IMR-90 (cell line): ENCODE measurements around the gene LRPAP1. TPM values are rescaled to one million over a fixed set of nuclear protein-coding genes. Genes with fewer than 3 reads are reported as not detected.

ENCODE experiments used
- ATAC-seq: fragments of 200-7000 bp; cut with Tn5 transposase; 2 replicates; pipeline ENCODE4 v1.9.1; 2020; ENCODE audit warnings: low read depth, mild to moderate bottlenecking, moderate library complexity
- BruUV-seq: library from RNA; stranded (reverse); fragments of 400-500 nt; replicated peaks from 2 replicates; lab custom pipeline; 2021; lab: Mats Ljungman, UMichigan
- CTCF ChIA-PET: fragments of 300-600 bp; formaldehyde crosslinking; extraction: SDS; loops from one replicate; lab custom pipeline; 2021; ENCODE audit warnings: antibody characterized with exemption; lab: Yijun Ruan, JAX
- POLR2A ChIA-PET: fragments of 300-600 bp; sonication (Branson Sonifier 250); formaldehyde crosslinking; loops from one replicate; lab custom pipeline; 2022; ENCODE audit warnings: antibody characterized with exemption; ENCODE audit not compliant: unreplicated experiment; lab: Charles Lee
- DNase-seq: peaks from one replicate; pipeline ENCODE4 v3.0.0; 2013
- H2AFZ ChIP-seq: replicated peaks from 2 replicates; pipeline ENCODE3; 2013; ENCODE audit warnings: low read length, mild to moderate bottlenecking; ENCODE audit not compliant: poor library complexity
- H2AK5ac ChIP-seq: 2 replicates; pipeline ENCODE4 v1.6.1; 2013; ENCODE audit warnings: low read depth, low read length, inconsistent platforms
- H2AK9ac ChIP-seq: replicated peaks from 2 replicates; pipeline ENCODE3; 2013; ENCODE audit warnings: mild to moderate bottlenecking, low read depth, low read length, moderate library complexity; ENCODE audit not compliant: poor library complexity
- H2BK120ac ChIP-seq: 2 replicates; pipeline ENCODE4 v1.6.1; 2013; ENCODE audit warnings: low read depth, low read length, inconsistent platforms
- H2BK15ac ChIP-seq: 3 replicates; pipeline ENCODE4 v1.6.1; 2013; ENCODE audit warnings: low read depth, low read length, inconsistent platforms
- H2BK20ac ChIP-seq: 2 replicates; pipeline ENCODE4 v1.6.1; 2013; ENCODE audit warnings: low read depth, mild to moderate bottlenecking, inconsistent platforms, low read length, moderate library complexity
- H2BK5ac ChIP-seq: 2 replicates; pipeline ENCODE4 v1.6.1; 2013; ENCODE audit warnings: mild to moderate bottlenecking, low read depth, low read length, inconsistent platforms; ENCODE audit not compliant: poor library complexity, severe bottlenecking
- H3K14ac ChIP-seq: replicated peaks from 2 replicates; pipeline ENCODE4 v1.6.1; 2013; ENCODE audit warnings: low read depth, low read length, inconsistent platforms
- H3K18ac ChIP-seq: 2 replicates; pipeline ENCODE4 v1.6.1; 2013; ENCODE audit warnings: low read depth, low read length, control low read depth
- H3K23ac ChIP-seq: 2 replicates; pipeline ENCODE4 v1.6.1; 2013; ENCODE audit warnings: low read depth, low read length, inconsistent platforms
- H3K27ac ChIP-seq: 2 replicates; pipeline ENCODE4 v1.5.1; 2013; ENCODE audit warnings: mild to moderate bottlenecking, control low read depth, low read length; ENCODE audit not compliant: insufficient read depth
- H3K27me3 ChIP-seq: 2 replicates; pipeline ENCODE4 v1.6.1; 2013; ENCODE audit warnings: low read length; ENCODE audit not compliant: control insufficient read depth, insufficient read depth
- H3K36me3 ChIP-seq: 2 replicates; pipeline ENCODE4 v1.6.1; 2013; ENCODE audit warnings: low read length, mixed read lengths; ENCODE audit not compliant: control insufficient read depth, insufficient read depth
- H3K4ac ChIP-seq: 2 replicates; pipeline ENCODE4 v1.6.1; 2013; ENCODE audit warnings: low read depth, low read length, inconsistent platforms
- H3K4me1 ChIP-seq: 2 replicates; pipeline ENCODE4 v1.6.1; 2013; ENCODE audit warnings: low read length, mixed read lengths; ENCODE audit not compliant: control insufficient read depth, insufficient read depth
- H3K4me2 ChIP-seq: 2 replicates; pipeline ENCODE4 v1.6.1; 2013; ENCODE audit warnings: low read depth, mild to moderate bottlenecking, control low read depth, low read length, moderate library complexity
- H3K4me3 ChIP-seq: 2 replicates; pipeline ENCODE4 v1.5.1; 2013; ENCODE audit warnings: low read depth, mild to moderate bottlenecking, control low read depth, low read length, moderate library complexity; ENCODE audit not compliant: insufficient read depth
- H3K56ac ChIP-seq: 2 replicates; pipeline ENCODE4 v1.6.1; 2013; ENCODE audit warnings: low read length, inconsistent platforms; ENCODE audit not compliant: insufficient read depth; ENCODE audit errors: extremely low read depth
- H3K79me1 ChIP-seq, 2 experiments: 2 replicates each; pipeline ENCODE4 v1.6.1; 2013; ENCODE audit warnings: low read length in 2 of 2, inconsistent platforms in 1 of 2, low read depth in 1 of 2
- H3K9ac ChIP-seq: 2 replicates; pipeline ENCODE4 v1.6.1; 2013; ENCODE audit warnings: low read depth, low read length, control low read depth
- H3K9me1 ChIP-seq: 2 replicates; pipeline ENCODE4 v1.6.1; 2013; ENCODE audit warnings: low read length, inconsistent platforms; ENCODE audit not compliant: insufficient read depth
- H3K9me3 ChIP-seq: 2 replicates; pipeline ENCODE4 v1.6.1; 2013; ENCODE audit warnings: low read length; ENCODE audit not compliant: control insufficient read depth, insufficient read depth
- H4K20me1 ChIP-seq: 2 replicates; pipeline ENCODE4 v1.6.1; 2013; ENCODE audit warnings: low read length, inconsistent platforms; ENCODE audit not compliant: insufficient read depth
- H4K5ac ChIP-seq: 2 replicates; pipeline ENCODE4 v1.6.1; 2013; ENCODE audit warnings: mild to moderate bottlenecking, low read depth, low read length, control low read depth
- H4K8ac ChIP-seq, 2 experiments: 2 replicates each; pipeline ENCODE4 v1.6.1; 2013; ENCODE audit warnings: low read depth in 2 of 2, low read length in 2 of 2, control low read depth in 1 of 2, inconsistent platforms in 1 of 2
- H4K91ac ChIP-seq: 2 replicates; pipeline ENCODE4 v1.6.1; 2013; ENCODE audit warnings: low read depth, low read length, inconsistent platforms; ENCODE audit not compliant: insufficient read depth
- BHLHE40 ChIP-seq: fragments of 150-350 bp; IDR thresholded peaks from 2 replicates; pipeline ENCODE4 v1.6.1; 2016; ENCODE audit warnings: mild to moderate bottlenecking, low read depth, low read length
- CEBPB ChIP-seq: IDR thresholded peaks from 2 replicates; pipeline ENCODE4 v1.6.1; 2012; ENCODE audit warnings: low read depth, low read length, improper control_type of control experiment
- CHD1 ChIP-seq: IDR thresholded peaks from 2 replicates; pipeline ENCODE4 v1.6.1; 2012; ENCODE audit warnings: low read depth, low read length, improper control_type of control experiment
- FOS ChIP-seq: fragments of 150-350 bp; IDR thresholded peaks from 2 replicates; pipeline ENCODE4 v1.6.1; 2016; ENCODE audit warnings: low read depth, low read length
- MAFK ChIP-seq: IDR thresholded peaks from 2 replicates; pipeline ENCODE4 v1.6.1; 2012; ENCODE audit warnings: low read depth, low read length, improper control_type of control experiment
- MAZ ChIP-seq: IDR thresholded peaks from 2 replicates; pipeline ENCODE4 v1.6.1; 2012; ENCODE audit warnings: low read depth, mild to moderate bottlenecking, low read length, improper control_type of control experiment, moderate library complexity, borderline replicate concordance
- MXI1 ChIP-seq: IDR thresholded peaks from 2 replicates; pipeline ENCODE4 v1.6.1; 2012; ENCODE audit warnings: low read depth, mild to moderate bottlenecking, low read length, moderate library complexity, borderline replicate concordance
- NFE2L2 ChIP-seq: fragments of 150-350 bp; IDR thresholded peaks from 2 replicates; pipeline ENCODE4 v1.6.1; 2016; ENCODE audit warnings: low read depth, mild to moderate bottlenecking, low read length
- POLR2A ChIP-seq: IDR thresholded peaks from 2 replicates; pipeline ENCODE4 v1.6.1; 2012; ENCODE audit warnings: mild to moderate bottlenecking, low read depth, low read length
- RAD21 ChIP-seq: IDR thresholded peaks from 2 replicates; pipeline ENCODE4 v1.6.1; 2012; ENCODE audit warnings: low read length, improper control_type of control experiment
- RFX5 ChIP-seq: IDR thresholded peaks from 2 replicates; pipeline ENCODE4 v1.8.0; 2012; ENCODE audit warnings: low read depth, mild to moderate bottlenecking, low read length, moderate library complexity
- SMC3 ChIP-seq: fragments of 150-350 bp; IDR thresholded peaks from 2 replicates; pipeline ENCODE4 v1.6.1; 2016; ENCODE audit warnings: low read depth, mild to moderate bottlenecking, antibody characterized with exemption, low read length, moderate library complexity
- WGBS, 2 experiments: methylation state at CpG; one replicate each; pipeline versions ENCODE4 v1.1.5 to v1.1.7; 2013; ENCODE audit warnings: missing lambda C conversion rate in 2 of 2; ENCODE audit not compliant: insufficient read length in 1 of 2; ENCODE audit errors: extremely low coverage in 2 of 2; 5-methylcytosine and 5-hydroxymethylcytosine counted together
- dilution Hi-C: fragments of 300-500 bp; cut with HindIII; formaldehyde crosslinking; loops from one replicate; pipeline ENCODE4 v1.14.3; 2018; ENCODE audit warnings: low sequenced_read_pairs; ENCODE audit not compliant: unreplicated experiment
- in situ Hi-C: fragments of 300-500 bp; cut with MboI; formaldehyde crosslinking; loops from 3 replicates; pipeline ENCODE4 v1.14.3; 2019; ENCODE audit warnings: low sequenced_read_pairs, inconsistent platforms, mixed read lengths
- intact Hi-C: fragments of 100-400 bp; cut with micrococcal nuclease; formaldehyde crosslinking; loops from 2 replicates; pipeline ENCODE4 v1.10.0; 2022
- polyA plus RNA-seq, 3 experiments: library from polyadenylated mRNA; depleted of rRNA; stranded (reverse); fragments of >200 nt; gene quantifications; 2 replicates each; pipeline ENCODE4 v1.2.3, GENCODE V29; 2012; ENCODE audit warnings: low replicate concordance in 1 of 3
- total RNA-seq: library from RNA; depleted of rRNA; stranded (reverse); fragments of >200 nt; gene quantifications from 2 replicates; pipeline ENCODE4 v1.2.3, GENCODE V29; 2012
- TF ChIP-seq, protein P1 (sequence below): fragments of 150-350 bp; IDR thresholded peaks from 2 replicates; pipeline ENCODE4 v1.6.1; 2017; ENCODE audit warnings: mild to moderate bottlenecking, antibody characterized with exemption, low read length, low read depth
- TF ChIP-seq, protein P2 (sequence below): fragments of 150-350 bp; IDR thresholded peaks from 2 replicates; pipeline ENCODE4 v1.6.1; 2016; ENCODE audit warnings: low read depth, mild to moderate bottlenecking, low read length, moderate library complexity, borderline replicate concordance
- TF ChIP-seq, protein P3 (sequence below): conservative IDR thresholded peaks from 2 replicates; pipeline ENCODE4 v1.5.1; 2012; ENCODE audit warnings: mild to moderate bottlenecking, low read depth, low read length, improper control_type of control experiment

LRPAP1 gene
- total and polyA plus RNA-seq, 2 of the 4 experiments (the other 2 are of a cell fraction) = 135 to 175 TPM

DNA sequence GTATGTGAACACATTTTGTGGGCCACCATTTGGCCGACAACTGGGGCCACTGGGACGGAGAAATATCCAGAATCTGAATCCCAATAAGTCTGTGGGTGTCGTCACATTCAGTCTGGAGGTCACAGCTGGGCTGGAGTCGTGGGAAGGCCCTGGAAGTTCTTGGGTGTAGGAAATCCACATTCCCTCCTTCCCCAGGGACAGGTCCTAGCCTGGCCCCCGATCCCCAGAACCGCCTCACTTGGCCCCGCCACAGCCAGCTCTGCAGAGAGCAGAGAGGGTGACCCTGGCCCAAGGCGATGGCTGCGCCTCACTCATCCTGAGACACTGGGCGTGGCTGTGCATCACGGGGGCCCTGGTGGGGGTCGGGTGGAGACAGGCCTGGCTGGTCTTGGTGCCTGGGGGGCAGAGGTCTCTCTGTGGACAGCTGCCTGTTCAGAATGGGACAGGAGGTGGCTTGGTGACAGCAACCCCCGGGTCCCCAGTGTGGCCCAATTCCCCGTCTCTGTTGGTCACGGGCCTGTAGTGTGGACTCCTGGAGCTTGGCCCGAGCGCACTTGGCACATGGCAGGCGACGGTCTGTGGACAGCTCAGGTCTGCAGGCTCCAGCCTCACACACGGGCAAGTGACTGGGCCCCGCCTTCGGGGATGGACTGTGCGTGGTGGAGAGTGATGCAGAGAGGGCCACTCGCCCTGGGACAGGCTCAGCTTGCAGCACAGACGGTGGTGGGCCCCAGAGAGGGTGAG, 52.7 kb downstream of the LRPAP1 start:
- H3K4me3 ChIP-seq = no peak overlapping the region
- H2AFZ ChIP-seq = no peak overlapping the region
- H3K36me3 ChIP-seq = no peaks in the 10 kb centered on the region
- H3K18ac ChIP-seq = no peak overlapping the region
- dilution Hi-C loops (no loop called here), intact Hi-C loops (loop anchor here (1.0 to 5.0 kb wide), 4 partner anchors 133 to 372 kb away; no protein-coding TSS in a partner anchor), in situ Hi-C loops (no loop called here)
- no peaks in the 10 kb centered on the region for H3K9me1 ChIP-seq
- no peak overlapping the region for H3K4me2 ChIP-seq
- no peak overlapping the region for H4K8ac ChIP-seq
- no peak overlapping the region for H2BK20ac ChIP-seq
- no peak overlapping the region for H2AK5ac ChIP-seq
- H2BK15ac ChIP-seq = no peak overlapping the region
- no peak overlapping the region for H3K23ac ChIP-seq
- POLR2A ChIA-PET = no interaction called here
- H3K9me3 ChIP-seq = no peaks in the 10 kb centered on the region
- no peaks in the 10 kb centered on the region for H4K20me1 ChIP-seq
- CTCF ChIA-PET = interaction anchor here (1.0 to 1.3 kb wide), 4 partner anchors 8 to 133 kb away, joined by 3 to 9 read pairs (median 5); no protein-coding TSS in a partner anchor
- H2BK5ac ChIP-seq = no peak overlapping the region
- H3K14ac ChIP-seq = no peak overlapping the region
- no peak overlapping the region for H2AK9ac ChIP-seq
- no peak overlapping the region for H3K4ac ChIP-seq
- no peak overlapping the region for H2BK120ac ChIP-seq
- H3K27ac ChIP-seq = no peak overlapping the region
- WGBS, 2 experiments = 73% methylated on average over 12 of the region's 25 CpGs; no CpG with 5 or more reads in 1 of the 2 experiments
- H3K4me1 ChIP-seq = no peaks in the 10 kb centered on the region
- no peak overlapping the region for H3K9ac ChIP-seq
- DNase-seq (no peak), ATAC-seq (no peak)
- no peaks in the 10 kb centered on the region for H3K79me1 ChIP-seq
- no TSS peak for BruUV-seq
- H3K56ac ChIP-seq = no peak overlapping the region
- no peak overlapping the region for H4K5ac ChIP-seq
- H3K27me3 ChIP-seq = peaks cover 50% of the 10 kb centered on the region
- H4K91ac ChIP-seq = no peak overlapping the region
- TF ChIP-seq BHLHE40 = no peak
- TF ChIP-seq NFE2L2 = no peak
- no peak for TF ChIP-seq CHD1
- no peak for TF ChIP-seq POLR2A
- TF ChIP-seq, protein P1, sequence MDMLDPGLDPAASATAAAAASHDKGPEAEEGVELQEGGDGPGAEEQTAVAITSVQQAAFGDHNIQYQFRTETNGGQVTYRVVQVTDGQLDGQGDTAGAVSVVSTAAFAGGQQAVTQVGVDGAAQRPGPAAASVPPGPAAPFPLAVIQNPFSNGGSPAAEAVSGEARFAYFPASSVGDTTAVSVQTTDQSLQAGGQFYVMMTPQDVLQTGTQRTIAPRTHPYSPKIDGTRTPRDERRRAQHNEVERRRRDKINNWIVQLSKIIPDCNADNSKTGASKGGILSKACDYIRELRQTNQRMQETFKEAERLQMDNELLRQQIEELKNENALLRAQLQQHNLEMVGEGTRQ = no peak
- no peak for TF ChIP-seq FOS
- TF ChIP-seq RFX5 = no peak
- TF ChIP-seq CEBPB = no peak
- TF ChIP-seq, protein P2, sequence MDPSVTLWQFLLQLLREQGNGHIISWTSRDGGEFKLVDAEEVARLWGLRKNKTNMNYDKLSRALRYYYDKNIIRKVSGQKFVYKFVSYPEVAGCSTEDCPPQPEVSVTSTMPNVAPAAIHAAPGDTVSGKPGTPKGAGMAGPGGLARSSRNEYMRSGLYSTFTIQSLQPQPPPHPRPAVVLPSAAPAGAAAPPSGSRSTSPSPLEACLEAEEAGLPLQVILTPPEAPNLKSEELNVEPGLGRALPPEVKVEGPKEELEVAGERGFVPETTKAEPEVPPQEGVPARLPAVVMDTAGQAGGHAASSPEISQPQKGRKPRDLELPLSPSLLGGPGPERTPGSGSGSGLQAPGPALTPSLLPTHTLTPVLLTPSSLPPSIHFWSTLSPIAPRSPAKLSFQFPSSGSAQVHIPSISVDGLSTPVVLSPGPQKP = no peak
- no peak for TF ChIP-seq MAFK
- no peak for TF ChIP-seq MAZ
- TF ChIP-seq SMC3 = no peak
- TF ChIP-seq MXI1 = no peak
- no peak for TF ChIP-seq RAD21
- TF ChIP-seq, protein P3, sequence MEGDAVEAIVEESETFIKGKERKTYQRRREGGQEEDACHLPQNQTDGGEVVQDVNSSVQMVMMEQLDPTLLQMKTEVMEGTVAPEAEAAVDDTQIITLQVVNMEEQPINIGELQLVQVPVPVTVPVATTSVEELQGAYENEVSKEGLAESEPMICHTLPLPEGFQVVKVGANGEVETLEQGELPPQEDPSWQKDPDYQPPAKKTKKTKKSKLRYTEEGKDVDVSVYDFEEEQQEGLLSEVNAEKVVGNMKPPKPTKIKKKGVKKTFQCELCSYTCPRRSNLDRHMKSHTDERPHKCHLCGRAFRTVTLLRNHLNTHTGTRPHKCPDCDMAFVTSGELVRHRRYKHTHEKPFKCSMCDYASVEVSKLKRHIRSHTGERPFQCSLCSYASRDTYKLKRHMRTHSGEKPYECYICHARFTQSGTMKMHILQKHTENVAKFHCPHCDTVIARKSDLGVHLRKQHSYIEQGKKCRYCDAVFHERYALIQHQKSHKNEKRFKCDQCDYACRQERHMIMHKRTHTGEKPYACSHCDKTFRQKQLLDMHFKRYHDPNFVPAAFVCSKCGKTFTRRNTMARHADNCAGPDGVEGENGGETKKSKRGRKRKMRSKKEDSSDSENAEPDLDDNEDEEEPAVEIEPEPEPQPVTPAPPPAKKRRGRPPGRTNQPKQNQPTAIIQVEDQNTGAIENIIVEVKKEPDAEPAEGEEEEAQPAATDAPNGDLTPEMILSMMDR = no peak
